Hepatocyte (in vitro differentiated cells): ENCODE results near the gene RUFY3.

Experiments
- CTCF ChIP-seq: fragments of 200-600 bp; sonication (generic); IDR thresholded peaks from 2 replicates; pipeline ENCODE4 v1.5.1; 2016; ENCODE audit warnings: antibody characterized with exemption, mild to moderate bottlenecking; ENCODE audit not compliant: poor library complexity
- EZH2phosphoT487 ChIP-seq: fragments of 200-600 bp; sonication (generic); IDR thresholded peaks from one replicate; pipeline ENCODE4 v1.6.1; 2018; ENCODE audit warnings: antibody characterized with exemption, mild to moderate bottlenecking, low read depth, moderate library complexity; ENCODE audit not compliant: unreplicated experiment, severe bottlenecking

- TF ChIP-seq CTCF (no peak), EZH2phosphoT487 (no peak)
Observed at GRCh38 chr4:70841211-70841610, 119.4 kb downstream of the RUFY3 start.
